DND-41 (cell line): ENCODE results near the gene RABGAP1L.

ENCODE experiments used
- EZH2 ChIP-seq: IDR thresholded peaks from 3 replicates; pipeline ENCODE4 v1.6.1; 2012; ENCODE audit warnings: borderline replicate concordance, low read depth, mild to moderate bottlenecking, moderate library complexity, low read length, inconsistent platforms; ENCODE audit not compliant: severe bottlenecking
- TF ChIP-seq, protein P1 (sequence below): IDR thresholded peaks from 2 replicates; pipeline ENCODE4 v1.5.1; 2012; ENCODE audit warnings: borderline replicate concordance, low read length, moderate library complexity, mild to moderate bottlenecking; ENCODE audit not compliant: poor library complexity, severe bottlenecking; ENCODE audit errors: extremely low read depth

DNA sequence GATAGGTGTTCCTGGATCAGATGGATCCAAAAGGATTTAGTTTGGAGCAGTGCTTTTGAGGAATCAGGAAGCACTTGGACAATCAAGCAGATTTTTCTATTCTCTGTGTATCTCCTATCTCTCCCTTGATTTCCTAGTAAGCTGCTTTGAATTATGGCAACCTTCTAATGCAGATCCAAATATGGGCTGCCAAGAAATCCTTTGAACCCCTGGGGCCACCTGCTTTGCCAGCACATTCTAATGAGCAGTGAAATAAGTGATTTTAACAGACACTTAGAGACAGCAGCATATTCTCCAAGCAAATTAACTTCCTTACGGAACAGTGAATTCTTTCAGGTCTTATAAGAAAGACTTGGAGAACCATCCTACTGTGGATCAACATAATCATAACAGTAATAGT lies 483.9 kb downstream of the RABGAP1L start:
- TF ChIP-seq, protein P1, sequence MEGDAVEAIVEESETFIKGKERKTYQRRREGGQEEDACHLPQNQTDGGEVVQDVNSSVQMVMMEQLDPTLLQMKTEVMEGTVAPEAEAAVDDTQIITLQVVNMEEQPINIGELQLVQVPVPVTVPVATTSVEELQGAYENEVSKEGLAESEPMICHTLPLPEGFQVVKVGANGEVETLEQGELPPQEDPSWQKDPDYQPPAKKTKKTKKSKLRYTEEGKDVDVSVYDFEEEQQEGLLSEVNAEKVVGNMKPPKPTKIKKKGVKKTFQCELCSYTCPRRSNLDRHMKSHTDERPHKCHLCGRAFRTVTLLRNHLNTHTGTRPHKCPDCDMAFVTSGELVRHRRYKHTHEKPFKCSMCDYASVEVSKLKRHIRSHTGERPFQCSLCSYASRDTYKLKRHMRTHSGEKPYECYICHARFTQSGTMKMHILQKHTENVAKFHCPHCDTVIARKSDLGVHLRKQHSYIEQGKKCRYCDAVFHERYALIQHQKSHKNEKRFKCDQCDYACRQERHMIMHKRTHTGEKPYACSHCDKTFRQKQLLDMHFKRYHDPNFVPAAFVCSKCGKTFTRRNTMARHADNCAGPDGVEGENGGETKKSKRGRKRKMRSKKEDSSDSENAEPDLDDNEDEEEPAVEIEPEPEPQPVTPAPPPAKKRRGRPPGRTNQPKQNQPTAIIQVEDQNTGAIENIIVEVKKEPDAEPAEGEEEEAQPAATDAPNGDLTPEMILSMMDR, result no peak
- no peak for TF ChIP-seq EZH2
